Stimulated activated naive CD4-positive, alpha-beta T cell treated with Interleukin-2 at 50 U/mL for 16 hours (primary cell): Measurements from ENCODE around the gene PTPRC.

Source experiments
- DNase-seq: peaks from one replicate; lab custom pipeline; 2025; lab: John Stamatoyannopoulos, UW

Gene PTPRC

DNA sequence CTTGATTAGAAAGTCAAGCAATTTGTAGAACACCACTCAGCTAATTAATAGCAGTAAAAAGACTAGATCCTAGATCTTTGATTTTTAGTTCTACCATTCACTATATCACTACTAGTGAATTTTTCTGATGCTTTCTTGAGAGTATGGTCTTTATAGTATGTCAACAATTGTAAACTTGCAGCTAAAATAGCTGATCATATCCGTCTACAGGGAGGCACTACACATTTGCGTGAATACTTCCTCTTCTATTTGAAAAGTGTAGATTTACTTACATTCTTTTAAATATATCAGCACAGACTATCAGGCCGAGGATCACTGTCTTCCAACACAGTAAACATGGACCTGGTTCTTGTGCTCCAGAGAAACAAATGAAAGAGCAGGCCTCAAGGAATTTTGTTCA lies 18.6 kb upstream of the PTPRC start:
- no peak for DNase-seq

DNA sequence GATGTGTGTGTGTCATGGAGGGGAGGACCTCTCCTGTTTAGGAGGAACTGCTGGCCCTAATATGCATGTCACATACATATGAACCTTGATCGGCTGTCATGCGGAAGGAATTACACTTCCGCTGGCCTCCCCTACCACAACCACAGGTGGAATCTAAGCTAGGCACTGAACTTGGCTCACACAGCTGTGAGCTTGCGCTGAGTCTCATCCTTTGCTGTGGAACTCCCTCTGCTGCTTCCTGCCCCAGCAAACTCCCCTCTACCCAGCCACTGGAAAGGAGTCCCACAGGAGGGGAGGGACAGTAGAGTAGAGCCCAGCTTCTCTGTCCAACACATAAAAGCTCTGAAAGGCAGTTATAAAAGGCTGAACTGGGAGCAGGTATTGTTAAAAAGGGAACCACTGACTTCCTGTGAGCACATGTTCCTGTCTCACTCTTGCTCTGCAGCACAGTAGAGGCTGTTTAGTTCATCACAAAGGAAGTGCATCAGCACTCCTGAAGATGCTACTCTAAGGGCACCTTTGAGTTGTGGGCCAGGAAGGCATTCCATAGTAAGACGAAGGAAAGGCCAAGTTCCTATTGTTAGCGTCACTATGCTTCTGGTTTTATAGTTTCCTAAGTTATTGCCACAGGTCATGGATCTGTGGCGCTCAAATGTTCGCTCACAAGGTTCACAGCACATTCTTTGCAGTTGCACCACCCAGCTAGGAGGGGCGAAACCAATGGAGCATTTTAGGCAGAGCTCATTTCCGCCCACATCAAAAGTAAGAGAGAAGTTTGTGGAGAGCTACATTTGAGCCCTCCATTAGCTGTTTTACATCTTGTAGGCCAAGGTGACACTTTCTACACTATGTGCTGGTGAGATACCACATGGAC lies 17.7 kb upstream of the PTPRC start:
- peak; percentile 45 for DNase-seq

DNA sequence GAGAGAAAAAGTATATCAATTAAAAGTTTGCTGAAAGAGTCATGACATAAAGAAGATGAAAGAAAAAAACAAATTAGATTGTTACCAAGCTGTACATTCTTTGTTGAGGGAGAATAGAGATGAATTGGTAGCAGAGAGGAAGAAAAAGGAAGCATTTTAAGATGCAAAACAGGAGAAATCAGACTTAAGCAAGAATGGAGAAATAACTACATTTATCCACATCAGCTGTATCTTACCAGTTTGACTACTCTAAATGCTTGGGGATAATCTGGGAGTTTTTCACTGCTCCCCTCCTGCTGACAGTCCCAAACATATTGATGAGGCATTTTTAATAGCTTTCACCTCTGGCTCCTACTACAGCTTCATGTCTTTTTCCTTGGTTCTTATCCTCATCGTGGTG lies 16.8 kb upstream of the PTPRC start:
- DNase-seq: no peak

DNA sequence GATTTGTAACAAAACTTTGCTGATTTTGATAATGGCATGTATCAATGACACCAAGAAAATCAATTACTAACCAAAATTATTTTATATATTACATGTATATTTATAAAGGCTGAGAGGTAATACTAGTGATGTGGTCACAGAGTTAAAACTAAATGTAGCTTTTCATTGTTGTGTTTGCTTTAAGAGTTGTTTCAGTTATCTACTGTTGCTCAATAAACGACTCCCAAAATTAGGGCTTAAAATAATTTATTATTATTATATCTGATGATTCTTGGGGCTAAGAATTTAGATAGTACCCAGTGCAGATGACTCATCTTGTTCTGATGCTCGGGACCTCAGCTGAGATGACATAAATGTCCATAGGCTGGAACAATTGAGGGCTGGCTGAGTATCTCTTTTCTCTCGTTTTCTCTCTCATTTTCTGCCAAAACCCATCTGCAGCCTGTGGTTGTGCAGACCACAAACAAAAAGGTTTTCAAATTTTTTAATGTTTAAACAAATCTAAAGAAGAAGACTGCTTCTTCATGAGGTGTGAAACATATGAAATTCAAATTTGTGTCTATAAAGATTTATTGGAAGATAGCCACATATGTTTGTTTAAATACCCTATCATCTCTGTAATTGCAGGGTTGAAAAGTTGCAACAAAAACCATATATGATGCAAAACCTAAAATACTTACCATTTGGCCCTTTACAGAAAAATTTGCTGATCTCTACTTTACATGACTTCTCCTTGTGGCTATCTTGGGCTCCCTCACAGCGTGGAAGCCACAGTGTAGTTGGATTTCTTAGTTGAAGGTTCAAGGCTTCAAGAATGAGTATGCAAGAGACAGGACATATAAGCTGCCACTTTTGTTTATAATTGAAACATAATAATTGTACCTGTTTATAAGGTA lies 14.8 kb upstream of the PTPRC start:
- DNase-seq: no peak

DNA sequence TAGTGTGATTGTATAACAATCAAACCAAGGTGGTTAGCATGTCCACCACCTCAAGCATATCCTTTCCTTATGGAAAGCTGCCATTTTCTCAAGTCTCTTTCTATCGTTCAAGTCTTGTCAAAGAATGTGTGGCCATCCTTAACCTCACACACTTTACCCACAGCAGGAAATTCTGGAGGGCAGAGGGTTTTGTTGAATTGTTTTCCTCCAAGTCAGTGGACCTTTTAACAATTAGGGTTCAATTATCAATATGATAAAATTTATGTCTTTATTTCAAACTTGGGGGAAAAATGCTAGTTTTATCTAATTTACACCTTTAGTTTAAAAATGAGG lies 14.2 kb upstream of the PTPRC start:
- DNase-seq: no peak

DNA sequence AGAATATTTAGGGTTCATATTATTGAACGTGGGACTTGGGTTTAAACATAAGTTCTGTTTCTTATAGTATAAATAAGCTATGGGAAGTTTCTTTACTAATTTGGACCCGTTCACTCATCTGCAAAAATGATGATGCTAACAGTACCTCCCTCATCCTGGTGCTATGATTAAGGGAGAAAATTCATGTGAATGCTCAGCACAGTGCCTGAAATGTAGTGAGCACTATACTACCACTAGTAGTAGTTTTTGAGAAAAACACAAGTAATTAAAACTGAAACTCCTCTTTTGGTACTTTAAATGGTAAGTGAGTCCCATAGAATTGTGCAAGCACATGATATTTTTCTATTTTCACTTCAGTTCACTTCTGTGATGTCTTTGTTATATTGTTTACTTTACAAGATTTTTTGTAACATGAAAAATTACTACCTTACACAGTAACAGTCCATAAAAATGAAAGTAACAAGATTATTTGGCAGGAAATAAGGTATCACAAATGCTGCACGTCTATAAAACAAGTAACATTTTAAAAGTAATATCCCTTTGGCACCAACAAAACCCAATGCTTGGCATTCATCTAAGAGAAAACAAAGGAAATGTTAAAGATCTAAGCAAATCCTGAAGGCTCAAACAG lies 11.3 kb upstream of the PTPRC start:
- no peak for DNase-seq

DNA sequence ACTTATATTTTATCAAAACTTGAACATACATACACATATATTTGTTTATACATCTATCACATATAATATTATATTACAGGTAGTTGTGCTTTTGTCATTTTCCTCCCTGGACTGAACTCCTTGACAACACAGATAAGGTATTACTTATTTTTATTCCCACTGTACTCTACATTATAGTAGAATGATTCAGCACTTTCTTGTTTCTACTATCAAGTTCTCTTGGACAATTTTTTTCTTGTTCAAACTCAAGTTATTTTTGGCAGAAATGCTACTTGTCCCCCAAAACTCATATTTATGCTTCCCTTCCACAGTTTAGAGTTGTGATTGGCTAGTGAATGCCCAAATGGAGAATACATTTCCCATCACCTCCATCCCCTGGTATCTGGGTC lies 10.8 kb upstream of the PTPRC start:
- no peak for DNase-seq

DNA sequence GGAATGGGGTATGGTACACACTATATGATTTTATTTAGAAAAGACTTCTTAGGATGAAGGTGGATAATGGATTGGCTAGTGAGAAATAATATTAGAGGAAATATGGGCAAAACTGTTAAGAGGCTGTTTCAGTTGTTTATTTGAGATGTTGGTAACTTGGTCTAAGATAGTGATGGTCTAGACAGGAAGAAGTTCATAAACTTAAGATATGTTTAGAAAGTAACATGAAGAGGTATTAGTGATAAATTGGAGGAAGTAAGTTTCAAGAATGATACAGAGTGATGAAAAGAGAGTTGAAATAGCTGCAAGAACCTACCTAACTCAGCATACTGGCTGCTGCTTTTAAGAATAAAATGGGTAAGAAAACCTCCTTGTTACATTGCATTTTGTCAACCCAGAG lies 9.2 kb upstream of the PTPRC start:
- no peak for DNase-seq

DNA sequence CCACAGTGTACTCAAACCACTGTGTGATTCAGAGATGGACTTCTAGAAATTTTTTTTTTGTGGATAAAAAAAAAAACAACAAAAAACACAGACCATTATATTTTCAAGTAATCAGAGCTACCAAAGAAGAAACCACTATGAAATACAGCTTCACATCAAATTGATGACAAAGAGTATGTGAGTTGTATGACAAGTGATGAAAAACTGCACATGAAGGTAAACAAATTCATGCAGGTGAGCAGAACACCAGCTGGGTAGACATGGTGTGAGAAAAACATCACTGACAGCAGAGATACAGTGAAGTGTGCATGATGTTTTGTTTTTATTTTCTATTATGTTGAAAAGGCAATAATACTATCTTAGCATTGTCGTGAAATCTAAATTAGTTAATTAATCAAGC lies 8.0 kb upstream of the PTPRC start:
- no peak for DNase-seq

DNA sequence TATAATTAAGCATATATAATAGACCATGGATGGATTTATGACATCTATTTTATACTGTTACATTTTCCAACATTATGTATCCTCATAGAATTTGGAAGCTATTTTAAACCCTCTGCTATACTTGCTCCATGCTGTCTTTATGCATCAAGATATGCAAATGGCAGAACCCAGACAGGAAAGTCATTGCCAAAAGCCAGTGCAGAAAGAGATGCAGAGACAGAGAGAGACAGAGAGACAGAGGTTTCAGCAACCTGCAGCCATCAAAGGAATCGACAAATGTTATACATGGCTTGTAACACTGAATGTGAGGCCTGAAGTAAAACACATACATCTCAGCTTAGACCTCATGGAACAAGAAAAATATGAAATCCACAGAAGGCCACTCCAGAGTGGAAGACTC lies 7.5 kb upstream of the PTPRC start:
- DNase-seq: no peak

DNA sequence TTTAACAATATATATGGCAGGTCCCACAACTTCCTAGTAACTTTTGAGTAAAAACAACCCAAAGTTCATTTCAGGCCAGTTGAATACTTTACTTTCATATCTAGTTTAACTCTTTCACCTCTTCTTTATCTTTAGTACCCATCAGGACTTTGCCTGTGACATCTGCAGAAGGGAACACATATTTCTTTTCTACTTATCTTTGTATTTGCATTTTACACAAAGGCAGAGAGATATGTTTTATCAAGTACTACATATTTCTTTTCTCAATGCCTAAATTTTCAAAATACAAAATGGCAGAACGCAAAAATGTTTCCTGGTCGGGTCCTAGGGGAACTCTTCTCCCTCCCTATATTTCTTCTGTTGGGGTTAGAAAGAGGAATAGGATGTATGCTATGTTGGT lies 6.8 kb upstream of the PTPRC start:
- no peak for DNase-seq

DNA sequence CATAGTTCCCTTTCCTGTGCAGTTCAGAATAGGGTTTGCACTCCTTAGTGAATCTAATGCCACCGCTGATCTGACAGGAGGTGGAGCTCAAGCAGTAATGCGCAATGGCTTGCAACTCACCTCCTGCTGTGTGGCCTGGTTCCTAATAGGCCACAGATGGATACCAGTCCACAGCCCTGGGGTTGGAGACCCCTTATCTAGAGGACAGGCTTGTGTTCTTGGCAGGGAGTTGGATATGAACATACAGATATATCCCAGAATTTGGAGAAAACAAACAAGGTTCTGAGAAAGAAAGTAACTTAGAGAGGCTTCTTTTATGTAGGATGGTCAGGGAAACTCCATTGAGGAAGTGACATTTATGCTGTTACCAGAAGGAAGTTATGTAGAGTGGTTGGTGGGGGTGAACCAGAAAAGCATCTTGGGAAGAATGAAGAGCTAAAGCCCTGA lies 5.1 kb upstream of the PTPRC start:
- no peak for DNase-seq

DNA sequence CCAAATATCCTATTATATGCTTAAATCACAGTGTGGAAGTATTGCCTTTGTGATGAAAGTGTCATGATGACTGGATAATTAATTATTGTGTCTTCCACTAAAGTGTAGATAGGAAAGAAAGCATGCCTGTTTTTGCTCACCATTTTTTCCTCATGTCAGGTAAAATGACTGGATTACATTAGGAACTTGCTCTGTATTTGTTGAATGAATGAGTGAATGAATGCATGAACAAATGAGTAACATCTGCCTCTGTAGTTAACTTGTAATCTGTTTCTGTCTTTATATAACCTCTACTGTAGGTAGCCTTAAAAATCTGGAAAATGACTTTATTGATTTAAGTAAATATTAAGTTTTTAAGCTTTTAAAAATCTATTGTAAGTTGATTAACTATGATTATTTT lies 2.9 kb upstream of the PTPRC start:
- no peak for DNase-seq

DNA sequence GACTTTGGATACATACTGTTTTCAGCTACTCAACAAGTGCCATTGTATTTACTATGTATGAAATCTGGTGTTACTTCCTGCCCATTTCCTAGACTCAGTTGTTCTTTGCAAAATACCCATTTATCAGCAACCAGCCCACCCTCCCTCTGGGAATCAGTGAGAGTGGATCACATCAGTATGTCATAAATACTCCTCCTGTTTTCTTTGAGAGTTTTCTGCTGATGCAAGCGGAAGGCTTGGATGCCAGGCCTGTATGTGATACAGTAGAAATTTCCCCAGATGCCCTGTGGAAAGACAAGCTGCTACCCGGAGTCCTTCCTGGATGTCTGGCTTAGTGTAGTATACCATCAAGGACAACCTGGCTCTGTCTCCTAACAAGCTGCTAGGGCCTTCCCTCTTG lies 2.4 kb upstream of the PTPRC start:
- no peak for DNase-seq

DNA sequence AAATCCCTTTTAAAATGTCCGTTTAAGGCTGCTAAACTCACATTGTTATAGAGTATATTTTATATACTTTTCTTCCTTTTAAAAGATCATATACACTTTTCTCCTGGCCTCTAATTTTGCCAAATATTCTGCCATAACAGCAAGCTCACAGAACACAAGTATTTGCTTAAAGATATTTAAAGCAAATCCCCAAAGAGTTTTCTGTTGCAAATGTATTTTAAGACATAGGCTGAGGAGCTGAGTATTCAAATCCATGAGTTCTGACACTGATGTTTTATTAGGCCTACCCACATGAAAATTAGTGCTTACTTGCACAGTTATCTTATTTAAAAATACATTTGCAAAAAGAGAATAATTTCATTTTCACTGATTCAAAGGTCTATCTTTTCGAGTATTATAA lies 1.7 kb upstream of the PTPRC start:
- no peak for DNase-seq

DNA sequence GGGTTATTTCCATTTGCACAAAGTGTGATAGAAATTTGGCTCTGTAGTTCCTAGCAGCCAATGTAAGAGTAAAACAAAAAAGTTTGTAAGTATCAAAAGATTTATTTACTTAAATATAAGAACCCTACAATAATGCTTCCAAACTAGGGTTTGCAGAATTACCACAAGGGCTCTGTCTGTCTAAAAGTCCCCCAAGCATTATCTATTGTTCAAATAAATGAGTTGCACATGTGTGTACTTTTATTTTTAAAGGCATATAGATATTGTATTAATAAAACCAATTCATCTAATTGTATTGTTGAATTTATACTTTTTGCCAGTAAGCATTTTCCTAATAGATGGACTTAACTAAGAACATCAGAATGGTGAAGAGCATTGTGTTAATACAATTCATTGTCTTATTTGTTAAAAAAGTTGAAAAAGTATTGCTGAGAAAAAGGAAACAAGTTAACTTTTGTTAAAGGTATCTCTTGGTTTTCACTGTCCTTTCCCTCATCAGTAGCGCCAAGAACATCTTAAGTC lies 863 bp upstream of the PTPRC start:
- DNase-seq: no peak

DNA sequence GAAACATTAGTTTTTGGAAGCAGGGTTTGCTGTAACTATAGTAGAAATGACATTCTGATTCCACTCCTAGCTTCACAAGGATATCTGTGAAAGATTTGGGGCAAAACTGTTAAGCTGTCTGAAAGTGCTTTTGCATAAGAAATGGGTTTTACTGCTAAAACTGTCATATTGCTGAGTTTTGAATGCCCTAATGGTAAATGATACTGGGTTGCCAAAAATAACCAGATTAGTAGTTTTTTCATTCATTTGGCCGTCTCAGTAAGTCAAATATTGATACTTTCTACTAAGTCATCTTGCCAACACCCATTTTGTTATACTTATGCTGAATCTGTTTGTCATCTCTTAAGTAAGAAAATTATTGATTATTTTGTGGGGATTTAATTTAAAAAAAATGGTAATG lies 399 bp upstream of the PTPRC start:
- no peak for DNase-seq

DNA sequence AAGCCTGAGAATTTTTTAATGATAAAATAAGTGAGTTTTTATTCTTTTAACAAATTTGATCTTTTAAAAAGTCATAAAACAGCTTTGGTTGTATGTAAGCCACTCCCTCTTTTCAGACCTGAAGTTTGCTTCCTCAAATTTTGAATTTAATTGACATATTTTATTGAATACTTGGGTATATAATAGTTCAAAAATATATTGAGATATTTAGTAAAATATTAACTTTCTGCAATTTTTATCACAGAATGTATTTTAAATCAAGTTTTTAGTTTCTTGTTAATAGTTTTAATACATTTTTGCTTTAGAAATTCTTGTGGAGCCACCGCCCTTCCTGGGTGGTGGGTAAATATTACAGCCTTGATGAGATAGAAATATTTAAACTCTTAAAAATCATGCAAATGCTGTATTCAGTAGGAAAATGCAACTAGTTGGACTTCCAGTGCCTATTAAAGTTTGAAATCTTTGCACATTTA lies 867 bp downstream of the PTPRC start:
- no peak for DNase-seq

DNA sequence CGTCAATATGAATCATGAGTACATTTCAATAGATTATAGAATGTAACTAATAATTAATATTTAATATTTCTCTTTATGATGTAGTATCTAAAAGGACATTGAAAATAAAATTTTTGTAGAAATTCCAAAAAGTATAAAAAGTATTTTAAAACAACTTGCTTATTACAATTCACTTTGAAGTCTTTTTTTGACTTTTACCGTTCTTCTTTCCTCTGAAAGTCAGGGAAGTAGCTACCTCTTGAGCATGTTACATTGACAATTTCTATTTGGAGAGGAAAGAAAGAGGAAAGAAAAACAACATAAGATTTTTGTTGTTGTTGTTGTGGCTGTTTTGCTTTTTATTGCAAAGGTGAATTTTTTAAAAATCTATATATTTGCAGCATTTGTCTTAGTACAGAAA lies 1.3 kb downstream of the PTPRC start:
- no peak for DNase-seq

DNA sequence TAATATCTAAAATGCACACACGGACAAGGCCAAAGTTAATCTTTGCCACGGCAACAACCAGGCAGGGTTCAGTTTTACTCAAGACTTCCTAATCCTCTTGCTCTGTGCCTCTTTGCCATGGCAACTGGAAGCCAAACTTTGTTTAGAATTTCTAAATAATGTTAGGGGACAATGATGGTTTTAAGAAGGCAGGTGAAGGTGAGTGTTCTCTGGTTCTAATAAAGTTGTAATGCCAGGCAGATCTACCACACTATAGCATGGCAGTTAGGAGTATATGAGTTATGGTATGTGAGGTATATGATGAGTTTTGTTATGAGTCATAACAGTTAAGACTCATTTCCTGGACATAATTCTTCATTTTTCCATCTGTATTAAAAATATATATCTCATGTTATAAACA lies 2.7 kb downstream of the PTPRC start:
- no peak for DNase-seq

DNA sequence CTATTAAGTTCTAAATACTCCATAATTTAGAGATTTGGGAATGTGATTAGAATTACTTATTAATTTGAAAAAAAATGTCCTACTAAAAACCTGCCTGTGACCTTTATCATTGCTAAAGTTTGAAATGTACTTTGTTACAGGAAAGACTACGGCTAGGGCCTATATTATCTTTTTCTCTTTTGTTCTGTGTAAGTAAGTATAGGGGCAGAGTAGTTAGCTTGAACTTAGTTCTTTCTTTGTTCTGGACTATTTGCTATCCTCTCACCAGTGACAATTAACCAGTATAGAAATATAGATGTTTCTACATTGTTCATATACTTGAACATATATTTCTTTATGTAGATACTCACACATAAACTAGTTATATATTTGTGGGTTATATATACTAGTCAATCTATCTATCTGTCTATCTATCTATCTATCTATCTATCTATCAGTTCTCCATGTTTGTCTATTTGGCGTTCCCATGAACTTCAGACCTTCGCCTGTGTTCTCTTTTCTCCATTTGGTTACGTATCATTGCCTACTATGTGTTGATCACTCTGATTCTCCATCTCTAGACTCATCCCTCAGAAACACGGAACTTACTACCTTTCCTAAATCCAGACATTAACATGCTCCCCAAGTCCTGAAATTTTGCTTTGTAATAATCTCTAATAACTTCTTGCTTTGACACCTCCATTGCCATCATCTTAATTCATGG lies 3.3 kb downstream of the PTPRC start:
- no peak for DNase-seq

DNA sequence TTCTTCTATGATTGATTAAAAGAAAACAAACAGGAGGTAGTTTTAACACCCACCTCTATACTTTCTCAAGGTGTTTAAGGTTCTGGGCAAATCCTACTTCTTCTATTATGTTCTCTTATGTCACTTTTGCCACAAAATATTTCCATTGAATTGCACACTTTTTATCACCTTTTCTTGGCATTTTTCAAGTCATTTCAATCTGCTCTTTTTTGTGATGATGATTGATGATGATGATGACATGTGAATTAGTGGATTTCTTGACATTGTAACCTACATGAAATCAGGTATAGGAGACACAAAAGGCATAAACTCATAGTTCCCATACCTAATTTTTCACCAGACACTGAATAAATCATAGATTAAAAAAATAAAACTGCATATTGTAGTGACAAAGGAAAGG lies 4.1 kb downstream of the PTPRC start:
- DNase-seq: no peak
